Aorta (tissue), 5 donors: ENCODE data around the gene SLC4A8. TPM values are rescaled to one million over a fixed set of nuclear protein-coding genes. Genes with fewer than 3 reads are reported as not detected.

ENCODE experiments used
- ATAC-seq: fragments of 200-7000 bp; cut with Tn5 transposase; one replicate; pipeline ENCODE4 v1.9.1; 2022; ENCODE audit warnings: moderate library complexity; ENCODE audit not compliant: low FRiP score
- DNase-seq, 2 donors: peaks; one replicate each; pipeline ENCODE4 v3.0.0-alpha.2; 2020
- H3K27ac ChIP-seq, 2 donors: one replicate each; pipeline ENCODE4 v1.5.1; 2013; ENCODE audit warnings: low read length in 2 of 2, mild to moderate bottlenecking in 2 of 2, moderate library complexity in 2 of 2, control low read depth in 1 of 2, inconsistent platforms in 1 of 2, low read depth in 1 of 2
- H3K27me3 ChIP-seq, 2 donors: one replicate each; pipeline ENCODE4 v1.6.1; 2013; ENCODE audit warnings: control low read depth in 1 of 2, low read length in 1 of 2, mild to moderate bottlenecking in 1 of 2, moderate library complexity in 1 of 2; ENCODE audit not compliant: insufficient read depth in 2 of 2, control insufficient read depth in 1 of 2
- H3K36me3 ChIP-seq, 2 donors: one replicate each; pipeline ENCODE4 v1.6.1; 2013; ENCODE audit warnings: control low read depth in 1 of 2, low read length in 1 of 2, mild to moderate bottlenecking in 1 of 2; ENCODE audit not compliant: insufficient read depth in 2 of 2, control insufficient read depth in 1 of 2
- H3K4me1 ChIP-seq, 2 donors: one replicate each; pipeline ENCODE4 v1.6.1; 2013; ENCODE audit warnings: low read length in 2 of 2, control low read depth in 1 of 2, mild to moderate bottlenecking in 1 of 2, moderate library complexity in 1 of 2; ENCODE audit not compliant: insufficient read depth in 2 of 2, control insufficient read depth in 1 of 2
- H3K4me3 ChIP-seq, 2 donors: one replicate each; pipeline ENCODE4 v1.5.1; 2013; ENCODE audit warnings: low read length in 2 of 2, control low read depth in 1 of 2, mild to moderate bottlenecking in 1 of 2
- H3K9me3 ChIP-seq: one replicate; pipeline ENCODE4 v1.6.1; 2013; ENCODE audit warnings: mild to moderate bottlenecking, low read length; ENCODE audit not compliant: control insufficient read depth
- WGBS, 2 donors: extraction: QIAGEN DNeasy Blood & Tissue Kit; methylation state at CpG; one replicate each; pipeline ENCODE4 v1.1.7; 2013; 5-methylcytosine and 5-hydroxymethylcytosine counted together
- intact Hi-C, 2 donors: fragments of 100-400 bp; cut with DNase I; formaldehyde crosslinking; loops; one replicate each; pipeline versions ENCODE4 v1.14.2 to v1.15.0; 2022
- polyA plus RNA-seq, 2 donors: library from polyadenylated mRNA; stranded (reverse); fragments of 200-250 nt; gene quantifications; one replicate each; pipeline ENCODE4 v1.2.3, GENCODE V29; 2013
- total RNA-seq, 2 donors: library from RNA; stranded (reverse); fragmentation: NEBNext Ultra II Directional; extraction: Animal tissue kit (Norgen Biotek cat#: 25700); gene quantifications; one replicate each; pipeline ENCODE4 v1.2.1, GENCODE V29; 2021
- donor health status: healthy with polysubstance abuse.
- donor health status: Bipolar disorder and iron deficiency.
- donor health status: DM: no; HTN: no; CAD: no.
- donor health status: DM: no; HTN: no; CAD: no.
- donor health status: DM: yes; HTN: yes; CAD: no.

Gene SLC4A8
- total and polyA plus RNA-seq, 4 donors, result 0.36 to 6.1 (median 2.3) TPM

GRCh38 chr12:51392556-51393237 is 31.9 kb upstream of the SLC4A8 start:
- no peaks in the 10 kb centered on the region for H3K4me1 ChIP-seq
- 30 to 36% methylated on average over 22 of the region's 22 CpGs for WGBS, 2 donors
- H3K36me3 ChIP-seq, result no peaks in the 10 kb centered on the region
- no peak overlapping the region for H3K4me3 ChIP-seq
- DNase-seq (no peak), ATAC-seq (no peak)
- no peaks in the 10 kb centered on the region for H3K27me3 ChIP-seq
- intact Hi-C loops, result no loop called here
- H3K9me3 ChIP-seq, result no peaks in the 10 kb centered on the region
- no peak overlapping the region for H3K27ac ChIP-seq

DNA sequence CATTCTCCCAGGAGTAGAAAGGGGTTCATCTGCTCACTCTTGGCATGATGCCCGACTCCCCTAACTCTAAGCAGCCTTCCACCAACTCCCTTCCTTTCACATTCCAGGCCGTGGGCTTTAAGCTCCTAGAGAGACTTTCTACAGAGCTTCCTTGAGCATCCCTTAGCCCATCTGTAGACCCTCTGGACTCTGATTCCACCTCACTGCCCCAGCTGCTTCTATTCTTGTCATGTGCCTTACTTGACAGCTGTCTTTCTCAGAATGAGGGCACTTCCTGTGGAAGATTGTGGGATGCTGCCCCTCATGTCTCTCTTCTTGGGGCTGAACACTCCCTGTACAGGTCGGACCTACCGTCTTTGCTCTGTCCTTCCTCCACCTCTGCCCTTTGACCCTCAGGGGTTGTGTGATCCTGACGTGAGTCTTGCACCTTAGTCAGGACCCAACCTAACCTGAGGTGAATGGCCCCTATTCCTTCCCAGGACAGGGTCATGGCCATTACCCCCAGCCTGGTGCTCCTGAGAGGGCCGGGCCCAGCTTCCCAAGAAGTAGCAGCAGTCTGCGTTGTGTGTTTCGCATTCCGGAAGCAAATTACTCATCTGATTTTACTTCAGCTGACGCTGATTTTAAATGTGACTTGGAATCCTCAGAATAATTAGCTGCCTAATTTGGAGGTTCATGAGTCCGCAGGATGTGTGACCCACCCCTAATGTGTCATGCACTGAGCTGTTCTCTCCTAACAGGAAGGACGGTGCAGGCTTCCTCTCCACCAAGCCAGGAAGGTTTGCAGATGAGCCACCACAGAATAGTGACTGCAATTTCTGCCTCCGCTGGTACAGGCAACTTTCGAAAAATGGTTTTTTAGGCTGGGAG is 30.7 kb upstream of the SLC4A8 start:
- H3K27ac ChIP-seq, result no peak overlapping the region
- no peak for ATAC-seq
- no peak overlapping the region for H3K4me3 ChIP-seq
- H3K36me3 ChIP-seq, result no peaks in the 10 kb centered on the region
- no peaks in the 10 kb centered on the region for H3K27me3 ChIP-seq
- H3K9me3 ChIP-seq, result no peaks in the 10 kb centered on the region
- no peaks in the 10 kb centered on the region for H3K4me1 ChIP-seq
- intact Hi-C loops, result no loop called here
- DNase-seq, result peak in 1 of 2 donors; percentile 57
- 91 to 92% methylated on average over 14 of the region's 14 CpGs for WGBS, 2 donors

DNA sequence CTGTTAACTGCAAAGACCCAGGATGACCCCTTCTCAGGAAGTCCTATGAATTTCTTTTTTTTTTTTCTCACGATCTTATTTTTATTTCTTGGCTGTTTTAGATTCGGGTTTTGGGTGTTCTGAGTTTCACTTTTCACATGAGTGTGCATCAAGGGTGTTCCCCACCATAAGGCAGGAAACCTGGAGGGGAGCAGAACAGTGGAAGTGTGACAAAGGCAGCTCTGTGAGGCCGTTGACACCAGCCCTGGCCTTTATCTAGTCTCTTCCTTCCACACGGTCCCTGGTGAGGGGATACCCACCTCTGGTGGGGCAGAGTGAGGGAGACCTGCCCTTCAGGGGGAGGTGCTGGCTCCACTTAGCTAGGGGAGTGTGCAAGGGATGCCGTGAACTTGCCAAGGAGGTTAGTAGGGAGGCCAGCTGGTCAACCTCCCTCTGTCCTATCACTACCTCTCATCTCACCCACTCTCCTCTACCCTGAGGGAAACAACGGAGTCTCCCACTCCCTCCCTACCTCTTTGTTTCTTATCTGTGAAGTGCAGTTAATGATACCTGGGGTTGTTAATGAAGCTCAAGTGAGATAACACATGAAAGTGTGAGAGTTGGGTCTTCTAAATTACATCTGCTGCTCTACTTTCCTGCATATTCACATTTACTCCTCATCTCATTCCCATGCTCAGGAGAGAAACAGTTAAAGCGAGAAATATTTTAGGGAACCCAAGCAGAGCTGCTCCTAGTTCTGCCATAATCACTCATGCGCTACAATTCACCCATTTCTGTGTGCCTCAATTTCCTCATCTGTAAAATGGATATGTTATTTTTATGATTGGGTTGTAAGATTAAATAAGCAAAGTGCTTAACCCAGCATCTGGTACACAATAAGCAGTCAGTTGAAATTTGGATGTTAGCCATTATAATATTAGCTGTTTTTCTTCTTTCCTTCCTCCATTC is 29.1 kb upstream of the SLC4A8 start:
- no peak for ATAC-seq
- DNase-seq, result no peak
- 59 to 62% methylated on average over 8 of the region's 8 CpGs for WGBS, 2 donors

GRCh38 chr12:51397670-51398069 is 27.0 kb upstream of the SLC4A8 start:
- no peak for ATAC-seq
- H3K4me3 ChIP-seq, result no peak overlapping the region
- H3K9me3 ChIP-seq, result no peaks in the 10 kb centered on the region
- no peaks in the 10 kb centered on the region for H3K36me3 ChIP-seq
- no peak for DNase-seq
- intact Hi-C loops, result no loop called here
- no peaks in the 10 kb centered on the region for H3K4me1 ChIP-seq
- no peaks in the 10 kb centered on the region for H3K27me3 ChIP-seq
- H3K27ac ChIP-seq, result no peak overlapping the region
- WGBS, 2 donors, result 64 to 75% methylated on average over 4 of the region's 4 CpGs

More for the DNA sequence above, 29.1 kb upstream of the SLC4A8 start:
- intact Hi-C loops, result no loop called here
- Histone ChIP-seq H3K27me3 (no peaks in the 10 kb centered on the region), H3K4me1 (no peaks in the 10 kb centered on the region), H3K36me3 (no peaks in the 10 kb centered on the region), H3K27ac (no peak overlapping the region), H3K4me3 (no peak overlapping the region), H3K9me3 (no peaks in the 10 kb centered on the region)

- no peaks in the 10 kb centered on the region for H3K27me3 ChIP-seq
- no peaks in the 10 kb centered on the region for H3K9me3 ChIP-seq
- 60 to 81% methylated on average over 4 of the region's 4 CpGs for WGBS, 2 donors
- no peak overlapping the region for H3K27ac ChIP-seq
- no peak for DNase-seq
- no peak for ATAC-seq
- no peaks in the 10 kb centered on the region for H3K4me1 ChIP-seq
- no peak overlapping the region for H3K4me3 ChIP-seq
- intact Hi-C loops, result no loop called here
- no peaks in the 10 kb centered on the region for H3K36me3 ChIP-seq
Measured at GRCh38 chr12:51399891-51400290, 24.7 kb upstream of the SLC4A8 start.

GRCh38 chr12:51401020-51401419 is 23.6 kb upstream of the SLC4A8 start:
- ATAC-seq (no peak), DNase-seq (no peak)
- Histone ChIP-seq H3K9me3 (no peaks in the 10 kb centered on the region), H3K27ac (no peak overlapping the region), H3K36me3 (no peaks in the 10 kb centered on the region), H3K4me3 (no peak overlapping the region), H3K4me1 (no peaks in the 10 kb centered on the region), H3K27me3 (no peaks in the 10 kb centered on the region)
- intact Hi-C loops, result no loop called here
- WGBS, 2 donors, result 86 to 88% methylated on average over 14 of the region's 14 CpGs

DNA sequence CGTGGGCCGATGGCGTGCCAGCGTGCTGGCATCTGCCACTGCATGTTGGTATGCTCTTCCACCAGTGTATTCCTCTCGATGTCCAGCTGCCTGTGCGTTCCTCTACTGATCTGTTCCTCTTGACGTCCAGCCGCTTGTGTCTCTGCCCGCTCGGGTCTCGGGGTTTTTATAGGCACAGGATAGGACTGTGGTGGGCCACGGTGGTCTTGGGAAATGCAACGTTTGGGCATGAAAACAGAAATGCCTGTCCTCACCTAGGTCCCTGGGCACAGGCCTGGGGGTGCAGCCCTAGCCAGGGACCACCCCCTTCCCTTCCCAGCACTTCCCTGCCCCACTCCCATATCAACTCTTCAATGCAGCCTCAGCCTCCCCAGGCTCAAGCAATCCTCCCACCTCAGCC is 23.1 kb upstream of the SLC4A8 start:
- intact Hi-C loops, result no loop called here
- WGBS, 2 donors, result 91 to 92% methylated on average over 13 of the region's 13 CpGs
- ATAC-seq, result no peak

DNA sequence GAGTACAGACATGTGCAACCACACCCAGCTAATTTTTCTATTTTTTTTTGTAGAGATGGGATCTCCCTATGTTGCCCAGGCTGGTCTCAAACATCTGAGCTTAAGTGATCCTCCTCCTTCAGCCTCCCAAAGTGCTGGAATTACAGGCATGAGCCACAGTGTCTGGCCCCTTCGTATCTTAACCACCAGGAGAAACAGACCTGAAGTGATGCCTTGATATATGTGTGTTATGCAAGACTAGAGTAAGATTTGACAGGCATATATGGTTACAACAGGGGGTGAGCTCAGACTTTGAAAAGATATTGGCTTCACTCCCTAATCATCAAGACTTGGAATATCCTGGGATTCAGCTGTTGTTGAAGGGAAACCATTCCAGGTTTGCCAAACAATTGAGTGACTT is 22.7 kb upstream of the SLC4A8 start:
- no peak for ATAC-seq
- H3K4me1 ChIP-seq, result no peaks in the 10 kb centered on the region
- WGBS, 2 donors, result 0 to 4% methylated on average over 1 of the region's 1 CpG

More for the DNA sequence above, 23.1 kb upstream of the SLC4A8 start:
- no peaks in the 10 kb centered on the region for H3K4me1 ChIP-seq
- no peak overlapping the region for H3K27ac ChIP-seq
- no peak for DNase-seq
- no peaks in the 10 kb centered on the region for H3K36me3 ChIP-seq
- H3K9me3 ChIP-seq, result no peaks in the 10 kb centered on the region
- no peak overlapping the region for H3K4me3 ChIP-seq
- no peaks in the 10 kb centered on the region for H3K27me3 ChIP-seq

More for the DNA sequence above, 22.7 kb upstream of the SLC4A8 start:
- intact Hi-C loops, result no loop called here
- no peaks in the 10 kb centered on the region for H3K27me3 ChIP-seq
- H3K36me3 ChIP-seq, result no peaks in the 10 kb centered on the region
- no peak for DNase-seq
- H3K9me3 ChIP-seq, result no peaks in the 10 kb centered on the region
- no peak overlapping the region for H3K27ac ChIP-seq
- no peak overlapping the region for H3K4me3 ChIP-seq
